ENCODE results near the gene KIF23.
"Not testable (repeated sequence)": the region's sequence is repeated elsewhere in the genome, so short reads cannot be mapped to it uniquely, and the experiment has no call there.

The KIF23 gene

DNA sequence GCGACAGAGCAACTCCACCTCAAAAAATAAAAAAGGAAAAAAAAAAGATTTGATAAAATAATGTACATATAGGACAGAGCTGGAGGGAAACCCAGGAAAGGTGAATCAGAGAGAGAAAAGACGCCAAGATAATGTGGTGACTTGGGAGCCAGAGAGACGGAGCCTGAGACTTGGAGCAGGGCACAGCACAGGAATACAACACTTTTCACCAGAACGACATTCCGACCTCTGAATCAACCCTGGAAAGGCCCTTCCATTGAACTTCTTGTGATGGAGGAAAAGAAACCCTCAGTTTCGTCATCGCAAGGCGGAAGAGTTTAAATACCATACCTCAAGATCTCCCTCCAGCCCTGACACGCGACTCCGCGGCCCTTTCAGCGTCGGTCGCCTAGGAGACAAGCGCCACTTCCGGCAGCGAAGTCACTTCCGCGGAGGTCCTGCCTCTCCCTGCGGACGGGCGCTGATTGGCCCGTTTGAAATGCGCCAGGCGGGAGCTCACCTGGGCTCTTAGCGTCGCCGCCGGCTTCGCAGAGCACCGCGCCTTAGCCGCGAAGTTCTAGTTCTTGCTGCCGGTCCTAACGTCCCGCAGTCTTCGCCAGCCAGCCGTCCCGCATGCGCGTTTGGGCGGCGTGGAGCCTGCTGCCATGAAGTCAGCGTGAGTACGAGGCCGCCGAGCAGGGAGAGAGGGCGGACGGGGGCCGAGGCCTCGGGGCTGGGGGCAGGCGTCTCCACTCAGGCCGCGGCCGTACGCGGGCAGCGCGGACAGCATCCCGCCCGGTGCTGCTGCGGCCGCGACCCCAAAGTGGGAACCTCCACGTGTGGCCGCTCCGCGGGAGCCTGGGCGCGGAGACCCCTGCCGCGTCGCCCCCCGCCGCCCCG lies at the start of gene KIF23:
Gene KIF23, plus strand, starts transcription at position 528 of the 879 bp plus-strand sequence. Its CDS starts 117 bp downstream, at position 645.
- peak; percentile 75 to 87 for DNase-seq (ENCODE audit: low read depth in 2 of 2)

DNA sequence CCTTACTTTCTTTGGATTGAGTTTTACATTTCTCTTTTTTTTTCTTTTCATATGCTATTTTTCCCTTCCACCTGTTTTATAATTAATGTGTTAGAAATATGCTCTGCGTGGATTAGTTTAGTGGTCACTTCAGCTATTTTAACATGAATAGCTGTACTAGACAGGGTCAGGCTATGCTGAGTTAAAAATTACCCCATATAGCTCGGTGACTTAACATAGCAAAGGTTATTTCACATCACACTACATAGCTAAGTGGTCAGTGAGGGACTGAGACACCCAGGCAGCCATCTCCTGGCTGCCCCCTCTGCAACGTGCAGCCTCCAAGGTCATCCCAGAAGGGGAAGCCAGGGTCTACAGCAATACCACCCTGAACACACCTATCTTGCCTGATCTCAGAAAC lies 46.9 kb upstream of the KIF23 start:
- DNase-seq (ENCODE audit: low read depth in 2 of 2) = no peak

GRCh38 chr15:69369631-69370030 lies 44.5 kb upstream of the KIF23 start:
- no peak for DNase-seq (ENCODE audit: low read depth in 2 of 2)

DNA sequence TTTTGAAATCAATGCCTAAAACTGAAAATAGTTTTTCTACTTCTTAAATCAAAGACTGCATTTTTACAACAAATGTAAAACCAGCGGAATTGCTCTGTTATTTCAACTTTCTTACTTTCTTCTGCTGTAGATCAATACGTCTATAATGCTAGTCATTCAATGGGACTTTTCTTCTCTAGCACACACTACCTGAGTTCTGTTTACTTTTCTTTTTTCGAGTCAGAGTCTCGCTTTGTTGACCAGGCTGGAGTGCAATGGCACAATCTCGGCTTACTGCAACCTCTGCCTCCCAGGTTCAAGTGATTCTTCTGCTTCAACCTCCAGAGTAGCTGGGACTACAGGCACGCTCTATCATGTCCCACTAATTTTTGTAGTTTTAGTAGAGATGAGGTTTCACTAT lies 40.7 kb upstream of the KIF23 start:
- no peak for DNase-seq (ENCODE audit: low read depth in 2 of 2)

DNA sequence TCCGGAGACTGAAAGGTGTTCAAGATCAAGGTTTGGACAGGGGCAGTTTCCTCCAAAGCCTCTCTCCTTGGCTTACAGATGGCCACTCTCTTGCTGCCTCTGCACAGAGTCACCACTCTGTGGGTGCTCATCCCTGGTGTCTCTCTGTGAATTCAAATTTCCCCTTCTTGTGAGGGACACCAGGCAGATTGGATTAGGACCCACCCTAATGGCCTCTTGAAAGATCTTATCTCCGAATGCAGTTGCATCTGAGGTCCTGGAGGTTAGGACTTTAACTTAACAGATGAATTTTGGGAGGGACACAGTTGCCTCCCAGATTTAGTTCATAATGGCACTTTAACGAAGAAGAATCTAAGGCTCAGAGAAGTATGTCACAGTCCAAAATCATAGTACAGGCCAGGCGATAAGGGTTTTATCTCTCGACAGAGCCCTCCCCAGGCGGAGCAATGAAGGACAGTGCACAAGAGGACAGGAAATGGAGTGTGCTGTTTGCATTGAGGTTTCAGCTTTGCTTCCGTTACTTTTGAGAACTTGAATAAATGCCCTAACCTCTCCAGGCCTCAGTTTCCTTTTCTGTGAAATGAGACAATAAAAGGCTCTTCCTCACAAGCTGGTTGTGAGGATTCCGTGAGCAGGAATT lies 38.9 kb upstream of the KIF23 start:
- DNase-seq (ENCODE audit: low read depth in 2 of 2) = no peak

DNA sequence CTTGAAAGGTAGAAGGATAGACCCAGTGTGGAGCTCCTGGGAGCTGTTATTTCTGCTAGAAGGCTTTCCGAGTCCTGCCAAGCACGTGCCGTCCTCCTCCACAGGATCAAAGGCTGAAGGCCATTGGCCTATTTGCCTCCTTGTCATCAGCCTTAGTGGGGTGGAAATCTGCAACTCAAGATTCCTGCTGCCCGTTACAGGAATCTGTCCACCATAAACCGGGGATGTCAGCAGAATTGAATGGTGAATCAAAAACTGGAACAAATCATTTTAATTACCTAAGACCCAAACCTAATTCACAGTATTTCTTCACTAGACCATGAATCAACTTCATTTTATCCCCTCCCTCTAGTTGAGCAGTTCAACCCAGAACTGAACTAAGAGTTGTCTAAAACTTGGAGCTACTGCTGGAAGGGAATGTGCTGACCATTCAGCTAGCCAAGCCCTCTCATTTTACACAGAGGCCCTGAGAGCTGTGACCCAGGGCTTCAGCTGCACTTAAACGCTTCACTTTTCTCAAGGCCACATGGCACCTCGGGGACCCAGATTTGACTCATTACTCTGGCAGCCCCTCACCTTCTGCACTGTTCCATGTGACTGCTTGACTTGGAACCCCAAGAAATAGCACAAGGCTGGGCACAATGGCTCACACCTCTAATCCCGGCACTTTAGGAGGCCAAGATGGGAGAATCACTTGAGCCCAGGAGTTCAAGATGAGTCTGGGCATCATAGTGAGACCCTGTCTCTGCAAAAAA lies 36.8 kb upstream of the KIF23 start:
- DNase-seq (ENCODE audit: low read depth in 2 of 2) = no peak

DNA sequence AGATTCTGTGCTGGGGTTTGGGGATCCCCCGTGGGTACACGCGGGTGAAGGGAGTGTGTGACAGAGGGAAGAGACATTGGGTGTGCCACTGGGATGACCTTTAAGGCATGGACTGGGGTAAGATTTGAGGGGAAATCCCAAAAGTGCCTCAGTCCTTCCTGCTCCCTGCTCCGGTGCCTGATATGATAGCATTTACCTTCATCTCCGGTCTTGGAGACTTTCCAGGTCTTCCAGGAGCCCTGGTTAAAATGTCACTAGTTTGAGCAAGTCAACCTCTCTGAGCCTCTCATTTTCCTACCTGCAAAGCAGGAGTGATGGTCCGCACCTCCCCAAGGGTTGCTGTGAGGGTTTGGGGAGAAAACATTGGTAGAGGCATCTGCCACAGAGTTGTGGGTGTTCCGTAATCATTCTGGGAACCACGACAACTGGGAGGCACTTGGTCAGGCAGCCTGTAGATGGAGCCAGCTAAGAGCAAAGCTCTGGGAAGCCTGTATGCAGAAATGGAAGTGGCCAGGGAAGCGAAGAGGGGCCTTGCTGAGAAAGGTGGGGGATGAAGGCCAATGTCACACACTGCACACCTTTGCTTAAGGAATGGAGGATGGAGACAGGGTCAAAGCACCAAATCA lies 33.9 kb upstream of the KIF23 start:
- DNase-seq (ENCODE audit: low read depth in 2 of 2) = no peak

- DNase-seq (ENCODE audit: low read depth in 2 of 2) = no peak
Observed at GRCh38 chr15:69380726-69381105, 33.4 kb upstream of the KIF23 start.

DNA sequence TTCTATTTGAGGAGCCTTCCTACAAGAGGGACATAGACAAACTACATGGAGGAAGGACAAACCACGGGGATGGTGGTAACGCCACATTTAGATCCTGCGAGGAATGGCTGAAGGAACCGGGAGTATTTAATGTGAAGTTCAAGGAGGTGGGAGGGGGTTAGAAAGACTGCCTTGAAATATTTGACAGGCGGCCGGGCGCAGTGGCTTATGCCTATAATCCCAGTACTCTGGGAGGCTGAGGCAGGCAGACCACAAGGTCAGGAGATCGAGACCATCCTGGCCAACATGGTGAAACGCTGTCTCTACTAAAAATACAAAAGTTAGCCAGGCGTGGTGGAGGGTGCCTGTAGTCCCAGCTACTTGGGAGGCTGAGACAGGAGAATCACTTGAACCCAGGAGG lies 32.0 kb upstream of the KIF23 start:
- not testable (repeated sequence) for DNase-seq (ENCODE audit: low read depth in 2 of 2)

DNA sequence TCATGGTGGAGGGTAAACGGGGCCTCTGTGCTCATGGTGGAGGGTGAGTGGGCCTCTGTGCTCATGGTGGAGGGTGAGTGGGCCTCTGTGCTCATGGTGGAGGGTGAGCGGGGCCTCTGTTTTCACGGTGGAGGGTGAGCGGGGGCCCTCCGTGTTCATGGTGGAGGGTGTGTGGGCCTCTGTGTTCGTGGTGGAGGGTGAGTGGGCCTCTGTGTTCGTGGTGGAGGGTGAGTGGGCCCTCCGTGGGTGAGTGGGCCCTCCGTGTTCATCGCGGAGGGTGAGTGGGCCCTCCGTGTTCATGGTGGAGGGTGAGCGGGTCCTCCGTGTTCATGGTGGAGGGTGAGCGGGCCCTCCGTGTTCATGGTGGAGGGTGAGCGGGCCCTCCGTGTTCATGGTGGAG lies 30.1 kb upstream of the KIF23 start:
- not testable (repeated sequence) for DNase-seq (ENCODE audit: low read depth in 2 of 2)

DNA sequence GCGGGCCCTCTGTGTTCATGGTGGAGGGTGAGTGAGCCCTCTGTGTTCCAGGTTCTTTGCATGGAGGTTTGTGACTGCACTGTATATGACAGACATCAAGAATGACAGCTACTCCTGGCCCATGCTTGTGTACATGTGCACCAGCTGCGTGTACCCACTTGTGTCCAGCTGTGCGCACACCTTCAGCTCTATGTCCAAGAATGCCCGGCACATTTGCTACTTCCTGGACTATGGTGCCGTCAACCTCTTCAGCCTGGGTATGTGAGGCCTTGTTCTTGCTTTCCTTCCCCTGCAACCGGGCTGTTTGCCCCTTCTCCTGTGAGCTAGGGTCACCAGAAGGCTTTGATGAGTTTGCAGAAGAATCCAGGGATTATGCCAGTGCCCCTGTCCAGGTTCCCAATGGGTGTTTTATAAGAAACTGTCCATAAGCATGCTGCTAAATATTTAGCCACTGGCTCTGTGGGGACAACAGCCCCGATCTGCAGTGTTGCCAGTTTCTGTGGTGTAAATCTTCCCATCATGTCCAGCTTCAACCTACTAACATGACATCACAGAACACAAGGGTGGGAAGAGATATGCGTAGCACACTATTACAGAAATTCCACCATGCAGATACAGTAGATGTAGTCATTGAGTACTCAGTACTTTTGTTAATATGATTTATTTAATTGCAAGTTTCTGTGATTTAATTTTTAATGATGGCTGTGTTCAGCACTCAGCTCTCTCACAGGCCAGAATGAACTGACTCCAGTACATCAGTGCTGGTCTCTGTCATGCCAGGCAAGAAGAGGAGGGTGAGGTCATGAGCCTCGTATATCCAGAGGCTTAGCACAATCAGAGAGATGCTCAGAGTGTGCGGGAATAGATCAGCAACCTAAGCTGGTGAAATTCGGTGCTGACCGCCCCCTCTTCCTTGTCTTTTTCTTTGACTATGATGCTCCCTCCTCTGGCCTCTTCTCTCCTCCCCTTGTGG lies 29.2 kb upstream of the KIF23 start:
- DNase-seq (ENCODE audit: low read depth in 2 of 2) = no peak

DNA sequence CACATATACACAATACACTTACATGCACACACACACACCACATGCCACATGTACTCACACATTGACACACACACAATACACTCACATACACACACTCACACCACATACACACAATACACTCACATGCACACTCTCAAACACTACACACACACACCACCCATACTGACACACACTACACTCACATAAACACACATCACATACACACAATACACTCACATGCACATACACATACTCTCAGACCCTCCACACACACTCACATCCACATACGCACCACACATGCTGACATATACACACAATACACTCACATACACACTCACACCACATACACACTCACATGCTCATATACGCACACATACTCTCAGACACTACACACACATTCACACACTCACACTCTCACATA lies 28.3 kb upstream of the KIF23 start:
- no peak for DNase-seq (ENCODE audit: low read depth in 2 of 2)

DNA sequence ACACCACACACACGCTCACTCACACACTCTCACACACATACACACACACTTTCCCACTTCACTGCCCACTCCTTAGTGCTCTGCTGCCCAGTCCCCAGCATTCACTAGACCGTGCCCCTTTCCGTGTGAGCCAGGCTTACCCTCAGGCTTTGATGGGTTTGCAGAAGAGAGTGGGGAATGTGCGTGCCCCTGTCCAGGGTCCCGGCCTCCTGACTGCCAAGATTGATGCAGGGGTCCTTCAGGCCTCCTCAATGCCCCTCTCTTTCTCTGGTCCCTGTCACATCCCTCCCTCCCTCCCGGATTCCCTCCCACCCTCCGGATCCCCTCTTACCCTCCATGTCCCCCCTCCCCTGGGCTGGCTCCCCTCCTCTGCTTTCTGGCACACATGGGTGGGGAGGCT lies 27.9 kb upstream of the KIF23 start:
- no peak for DNase-seq (ENCODE audit: low read depth in 2 of 2)

DNA sequence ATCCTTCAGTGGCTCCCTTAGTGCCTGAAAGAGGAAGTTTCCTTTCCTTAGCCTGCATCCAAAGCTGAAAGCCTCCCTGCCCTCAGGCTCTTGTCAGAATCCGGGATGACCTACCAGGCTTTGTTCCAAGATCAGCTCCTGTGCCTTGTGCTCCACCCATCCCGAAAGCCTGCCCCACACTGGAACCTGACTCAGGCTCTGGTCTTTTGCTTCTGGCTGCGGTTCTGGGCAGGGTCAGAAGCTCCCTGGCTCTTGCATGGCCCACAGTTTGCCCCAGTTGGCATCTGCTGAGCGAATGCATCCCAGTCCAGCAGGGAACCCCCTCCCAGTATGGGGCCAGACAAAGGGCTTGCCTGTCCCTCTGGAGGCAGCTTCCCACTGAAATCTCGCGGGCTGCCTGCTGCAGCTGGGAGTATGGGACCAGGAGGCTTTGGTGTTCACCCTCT lies 25.9 kb upstream of the KIF23 start:
- DNase-seq (ENCODE audit: low read depth in 2 of 2) = no peak

GRCh38 chr15:69389426-69389825 lies 24.7 kb upstream of the KIF23 start:
- DNase-seq (ENCODE audit: low read depth in 2 of 2) = no peak

- no peak for DNase-seq (ENCODE audit: low read depth in 2 of 2)
Observed at GRCh38 chr15:69390575-69390974, 23.6 kb upstream of the KIF23 start.

DNA sequence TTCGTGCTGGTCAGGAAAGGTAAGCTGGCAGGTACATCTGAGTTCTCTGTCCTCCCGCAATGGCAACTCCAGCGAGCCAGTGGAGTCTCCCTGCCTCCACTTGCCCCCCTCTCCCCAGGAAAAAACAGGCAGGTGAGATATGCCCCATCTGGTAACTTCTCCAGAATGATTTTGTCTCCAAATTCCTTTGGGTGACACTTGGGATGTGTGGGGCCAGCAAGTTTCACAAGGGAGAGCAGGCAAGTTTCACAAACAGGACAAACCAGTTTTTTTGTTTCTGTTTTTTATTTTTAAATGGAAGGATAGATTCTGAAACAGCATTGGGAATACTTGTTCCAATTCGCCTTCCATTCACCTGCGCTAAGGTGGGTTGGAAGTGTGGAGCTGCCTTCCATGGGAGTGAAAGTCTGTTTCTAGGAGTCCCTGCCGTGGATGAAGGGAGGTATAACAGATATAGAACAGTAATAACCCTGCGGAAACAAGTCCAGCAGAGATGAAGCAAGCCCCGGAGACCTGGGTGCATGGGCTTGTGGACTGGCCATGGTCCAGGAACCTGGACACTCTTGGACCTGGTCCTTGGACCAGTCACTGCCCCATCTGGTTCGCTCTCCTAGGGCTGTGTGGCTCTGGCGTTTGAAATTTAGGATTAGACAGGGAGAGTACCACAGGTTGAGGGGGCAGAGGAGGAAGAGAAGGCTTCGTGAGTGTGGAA lies 22.9 kb upstream of the KIF23 start:
- no peak for DNase-seq (ENCODE audit: low read depth in 2 of 2)

GRCh38 chr15:69392352-69392751 lies 21.8 kb upstream of the KIF23 start:
- DNase-seq (ENCODE audit: low read depth in 2 of 2) = no peak

DNA sequence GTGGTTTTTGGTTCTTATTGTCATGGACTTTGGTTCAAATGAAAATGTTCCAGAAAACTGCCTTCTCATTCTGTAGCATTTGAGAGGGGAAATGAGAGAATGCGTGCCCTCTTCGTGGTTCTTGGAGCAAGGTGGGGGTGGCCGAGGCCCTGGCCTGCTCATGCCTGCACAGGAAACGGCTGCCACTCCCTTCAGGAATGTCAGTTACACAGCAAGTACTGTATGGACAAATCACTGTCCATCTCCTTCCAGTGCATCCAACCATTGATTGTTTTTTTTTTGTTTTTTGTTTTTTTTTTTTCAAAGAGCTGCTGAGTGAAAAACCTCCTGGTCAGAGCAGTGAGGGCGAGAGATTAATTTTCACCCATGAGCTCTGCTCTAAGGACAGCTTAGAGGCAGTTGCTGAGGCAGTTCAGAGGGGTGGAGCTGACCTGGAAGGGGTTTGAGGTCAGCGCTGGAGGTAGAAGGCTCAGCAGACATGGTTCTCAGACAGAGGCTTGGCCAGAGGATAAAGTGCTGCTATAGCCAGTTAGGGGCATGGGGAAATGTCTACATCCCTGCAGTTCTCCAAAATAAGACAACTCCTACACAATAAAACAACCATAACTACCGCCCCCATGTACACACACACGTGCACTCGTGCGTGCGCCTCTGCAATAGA lies 20.2 kb upstream of the KIF23 start:
- no peak for DNase-seq (ENCODE audit: low read depth in 2 of 2)
